ENCODE measurements around the gene XDH. TPM values are rescaled to one million over a fixed set of nuclear protein-coding genes. Genes with fewer than 3 reads are reported as not detected.
A peak's percentile ranks its signal among the peaks of the same experiment; 100 is the strongest.

Gene XDH
- total and polyA plus RNA-seq, 12 donors, result 0.01 to 0.16 (median 0.08) TPM; not detected in 7

GRCh38 chr2:31349160-31349559 lies 65.4 kb downstream of the XDH start:
- Histone ChIP-seq H3K4me3 (no peak overlapping the region), H3K27me3 (peaks cover 0 to 17% (median 11%) of the 10 kb centered on the region in 7 donors), H3K4me1 (no peaks in the 10 kb centered on the region), H3K36me3 (no peaks in the 10 kb centered on the region), H3K9me3 (peaks cover 0 to 10% (median 0%) of the 10 kb centered on the region in 11 donors), H3K27ac (no peak overlapping the region)
- DNase-seq, result no peak
- WGBS, 2 donors, result 87 to 91% methylated on average over 7 of the region's 7 CpGs
- intact Hi-C loops (cut with DNase I), result no loop called here
- TF ChIP-seq CTCF (IDR thresholded peaks at IDR 0.05), result no peak
- no peak for ATAC-seq

- H3K4me1 ChIP-seq, result no peaks in the 10 kb centered on the region
- no peak for TF ChIP-seq CTCF (IDR thresholded peaks at IDR 0.05)
- no peaks in the 10 kb centered on the region for H3K36me3 ChIP-seq
- H3K9me3 ChIP-seq, result peaks cover 0 to 10% (median 0%) of the 10 kb centered on the region in 11 donors
- H3K27me3 ChIP-seq, result peaks cover 0 to 16% (median 9%) of the 10 kb centered on the region in 7 donors
- no peak overlapping the region for H3K27ac ChIP-seq
- intact Hi-C loops (cut with DNase I), result no loop called here
- no peak for DNase-seq
- no peak for ATAC-seq
- WGBS, 2 donors, result 82 to 84% methylated on average over 5 of the region's 5 CpGs
- H3K4me3 ChIP-seq, result no peak overlapping the region
These were observed 65.9 kb downstream of the XDH start for GRCh38 chr2:31348618-31349017.

DNA sequence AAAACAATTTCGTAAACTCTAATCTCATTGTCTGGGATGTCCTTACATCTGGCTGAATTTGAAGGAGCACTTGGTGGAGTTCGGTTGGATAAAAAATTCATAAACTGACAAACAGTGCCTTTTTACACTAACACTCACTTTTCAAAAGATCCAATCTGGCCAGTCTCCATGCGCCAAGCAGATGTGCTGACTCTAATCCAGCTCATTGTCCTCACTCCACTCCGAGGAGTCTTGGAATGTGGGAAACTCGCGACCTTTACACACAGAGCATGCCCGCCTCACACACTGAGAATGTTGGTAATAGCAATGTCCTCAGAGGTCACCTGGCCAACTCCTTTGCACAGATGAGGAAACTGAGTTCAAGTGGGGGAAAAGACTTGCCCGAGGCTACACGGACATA lies 66.8 kb downstream of the XDH start:
- ATAC-seq (peak in 2 of 8 donors; percentile 16 to 22), DNase-seq (no peak)
- TF ChIP-seq CTCF (IDR thresholded peaks at IDR 0.05), result no peak
- intact Hi-C loops (cut with DNase I), result no loop called here
- no peaks in the 10 kb centered on the region for H3K4me1 ChIP-seq
- no peak overlapping the region for H3K4me3 ChIP-seq
- WGBS, 2 donors, result 71 to 76% methylated on average over 9 of the region's 9 CpGs
- H3K27me3 ChIP-seq, result peaks cover 0 to 11% (median 5%) of the 10 kb centered on the region in 7 donors
- H3K27ac ChIP-seq, result no peak overlapping the region
- peaks cover 0 to 10% (median 0%) of the 10 kb centered on the region in 11 donors for H3K9me3 ChIP-seq
- no peaks in the 10 kb centered on the region for H3K36me3 ChIP-seq

GRCh38 chr2:31347319-31347718 lies 67.2 kb downstream of the XDH start:
- no peak for DNase-seq
- 74 to 83% methylated on average over 6 of the region's 6 CpGs for WGBS, 2 donors

More at GRCh38 chr2:31347319-31347718, 67.2 kb downstream of the XDH start:
- Histone ChIP-seq H3K27me3 (peaks cover 0 to 8% (median 5%) of the 10 kb centered on the region in 7 donors), H3K4me3 (no peak overlapping the region), H3K36me3 (no peaks in the 10 kb centered on the region), H3K9me3 (peaks cover 0 to 10% (median 0%) of the 10 kb centered on the region in 11 donors), H3K4me1 (no peaks in the 10 kb centered on the region), H3K27ac (no peak overlapping the region)
- no peak for TF ChIP-seq CTCF (IDR thresholded peaks at IDR 0.05)
- ATAC-seq, result peak in 3 of 8 donors; percentile 15 to 40 (median 35)
- intact Hi-C loops (cut with DNase I), result no loop called here
